Measurements from ENCODE around the gene UPK1A. TPM values are rescaled to one million over a fixed set of nuclear protein-coding genes. Genes with fewer than 3 reads are reported as not detected.

UPK1A gene
- total and polyA plus RNA-seq, 2 donors (not counting 3 experiments of a cell fraction or from before 2014, with no cell fraction given): not detected

GRCh38 chr19:35727053-35727955, 61.0 kb downstream of the UPK1A start:
- Histone ChIP-seq H3K9me3 (replicated peaks; ENCODE audit: control insufficient read depth, insufficient read depth, low read length) (no peaks in the 10 kb centered on the region), H3K36me3 (ENCODE audit: control insufficient read depth in 2 of 2, extremely low read depth in 1 of 2, insufficient read depth in 2 of 2, low read length in 2 of 2) (peaks cover 28 to 89% of the 10 kb centered on the region in 2 experiments), H3K27me3 (ENCODE audit: control insufficient read depth in 2 of 2, insufficient read depth in 2 of 2, low read length in 2 of 2) (no peaks in the 10 kb centered on the region), H3K9me1 (replicated peaks; ENCODE audit: control insufficient read depth, extremely low read depth, insufficient read depth, low read length) (no peaks in the 10 kb centered on the region), H2AFZ (ENCODE audit: low read depth, low read length) (no peak overlapping the region), H3K4me2 (ENCODE audit: insufficient read depth, low read length) (no peak overlapping the region), H3K79me2 (ENCODE audit: control insufficient read depth, insufficient read depth, low read length) (no peaks in the 10 kb centered on the region), H4K20me1 (replicated peaks; ENCODE audit: control insufficient read depth, extremely low read depth, insufficient read depth, low read length) (no peaks in the 10 kb centered on the region), H3K9ac (replicated peaks; ENCODE audit: extremely low read depth, insufficient read depth, low read length) (no peak overlapping the region), H3K4me3 (replicated peaks in 1 of 3; ENCODE audit: insufficient read depth in 1 of 3, low read depth in 1 of 3, low read length in 3 of 3) (no peak overlapping the region), H3K4me1 (ENCODE audit: control insufficient read depth, extremely low read depth, insufficient read depth, low read length) (no peaks in the 10 kb centered on the region), H3K27ac (ENCODE audit: insufficient read depth, low read depth, low read length) (no peak overlapping the region)
- ChIA-PET POLR2A (no interaction called here), CTCF (interaction anchor here (0.6 to 1.6 kb wide), 2 partner anchors 13 to 21 kb away, joined by 3 read pairs; partner anchors contain the start of gene LIN37)
- no peak for FAIRE-seq
- no TSS peak for BruUV-seq (replicated peaks)
- dilution Hi-C loops (cut with MboI; ENCODE audit: extremely low pct_ligation_motif_present, low sequenced_read_pairs): no loop called here
- intact Hi-C loops (cut with micrococcal nuclease): no loop called here
- DNase-seq (ENCODE audit: low read depth, low spot score): no peak
- TF ChIP-seq POLR2AphosphoS5 (IDR thresholded peaks at IDR 0.05; ENCODE audit: insufficient read depth, low read depth, low read length): no peak
- no peak for TF ChIP-seq MYC (IDR thresholded peaks at IDR 0.05; ENCODE audit: low read depth, low read length)
- no peak for TF ChIP-seq GATA2 (IDR thresholded peaks at IDR 0.05; ENCODE audit: insufficient read depth, insufficient read length, low read depth, low read length)
- TF ChIP-seq POLR2A (IDR thresholded peaks at IDR 0.05; ENCODE audit: low read depth, low read length): no peak
- TF ChIP-seq EZH2 (IDR thresholded peaks at IDR 0.05; ENCODE audit: borderline replicate concordance, low read depth, low read length, severe bottlenecking): no peak
- TF ChIP-seq CTCF (IDR thresholded peaks at IDR 0.05; ENCODE audit: extremely low read depth in 1 of 2, insufficient read depth in 1 of 2, low read depth in 1 of 2, low read length in 2 of 2): no peak
- TF ChIP-seq JUN (IDR thresholded peaks at IDR 0.05; ENCODE audit: borderline replicate concordance, insufficient read depth, insufficient read length, low read depth): no peak

Other genes starting within 250 kb of the UPK1A start
- gene FFAR2, start 218.3 kb upstream of the UPK1A start, total RNA-seq: not detected in 2 replicates
- not detected in 2 replicates for gene FFAR2, start 218.3 kb upstream of the UPK1A start, polyA plus RNA-seq
- gene KRTDAP, start 176.1 kb upstream of the UPK1A start, total RNA-seq: not detected in 2 replicates
- gene KRTDAP, start 176.1 kb upstream of the UPK1A start, polyA plus RNA-seq: not detected in 2 replicates
- not detected in 2 replicates for gene DMKN, start 152.9 kb upstream of the UPK1A start, total RNA-seq
- gene DMKN, start 152.9 kb upstream of the UPK1A start, polyA plus RNA-seq: not detected in 2 replicates
- gene SBSN, start 138.2 kb upstream of the UPK1A start, total RNA-seq: not detected in 2 replicates
- gene SBSN, start 138.2 kb upstream of the UPK1A start, polyA plus RNA-seq: not detected in 2 replicates
- gene GAPDHS, start 133.1 kb upstream of the UPK1A start, total RNA-seq: not detected in 2 replicates
- gene GAPDHS, start 133.1 kb upstream of the UPK1A start, polyA plus RNA-seq: not detected in 2 replicates
- 75.8 and 76.1 TPM in 2 replicates for gene TMEM147, start 120.9 kb upstream of the UPK1A start, total RNA-seq
- gene TMEM147, start 120.9 kb upstream of the UPK1A start, polyA plus RNA-seq: 214 and 246 TPM in 2 replicates
- gene ATP4A, start 102.9 kb upstream of the UPK1A start, total RNA-seq: not detected in 2 replicates
- not detected in 2 replicates for gene ATP4A, start 102.9 kb upstream of the UPK1A start, polyA plus RNA-seq
- not detected in 2 replicates for gene PMIS2, start 80.3 kb upstream of the UPK1A start, total RNA-seq
- not detected in 2 replicates for gene PMIS2, start 80.3 kb upstream of the UPK1A start, polyA plus RNA-seq
- 17.5 and 19.0 TPM in 2 replicates for gene HAUS5, start 53.8 kb upstream of the UPK1A start, total RNA-seq
- 8.9 and 9.2 TPM in 2 replicates for gene HAUS5, start 53.8 kb upstream of the UPK1A start, polyA plus RNA-seq
- gene RBM42, start 37.5 kb upstream of the UPK1A start, total RNA-seq: 97.3 and 99.2 TPM in 2 replicates
- 78.3 and 81.4 TPM in 2 replicates for gene RBM42, start 37.5 kb upstream of the UPK1A start, polyA plus RNA-seq
- 0.95 and 1.5 TPM in 2 replicates for gene ETV2, start 24.8 kb upstream of the UPK1A start, total RNA-seq
- 1.0 and 2.1 TPM in 2 replicates for gene ETV2, start 24.8 kb upstream of the UPK1A start, polyA plus RNA-seq
- gene COX6B1, start 18.2 kb upstream of the UPK1A start, total RNA-seq: 300 and 327 TPM in 2 replicates
- gene COX6B1, start 18.2 kb upstream of the UPK1A start, polyA plus RNA-seq: 692 and 759 TPM in 2 replicates
- gene ZBTB32, start 38.0 kb downstream of the UPK1A start, total RNA-seq: not detected in 2 replicates
- not detected in 2 replicates for gene ZBTB32, start 38.0 kb downstream of the UPK1A start, polyA plus RNA-seq
- gene KMT2B, start 51.5 kb downstream of the UPK1A start, total RNA-seq: 37.2 and 40.0 TPM in 2 replicates
- gene KMT2B, start 51.5 kb downstream of the UPK1A start, polyA plus RNA-seq: 28.4 and 30.1 TPM in 2 replicates
- 2.6 and 3.4 TPM in 2 replicates for gene IGFLR1, start 75.9 kb downstream of the UPK1A start, total RNA-seq
- gene IGFLR1, start 75.9 kb downstream of the UPK1A start, polyA plus RNA-seq: 7.6 and 11.8 TPM in 2 replicates
- 5.6 and 10.5 TPM in 2 replicates for gene U2AF1L4, start 78.9 kb downstream of the UPK1A start, total RNA-seq
- 13.5 and 15.0 TPM in 2 replicates for gene U2AF1L4, start 78.9 kb downstream of the UPK1A start, polyA plus RNA-seq
- 65.6 and 70.1 TPM in 2 replicates for gene PSENEN, start 79.1 kb downstream of the UPK1A start, total RNA-seq
- gene PSENEN, start 79.1 kb downstream of the UPK1A start, polyA plus RNA-seq: 60.0 and 86.8 TPM in 2 replicates
- gene LIN37, start 82.1 kb downstream of the UPK1A start, total RNA-seq: 11.3 and 15.5 TPM in 2 replicates
- gene LIN37, start 82.1 kb downstream of the UPK1A start, polyA plus RNA-seq: 21.4 and 21.9 TPM in 2 replicates
- 2.7 and 6.2 TPM in 2 replicates for gene HSPB6, start 90.5 kb downstream of the UPK1A start, total RNA-seq
- gene HSPB6, start 90.5 kb downstream of the UPK1A start, polyA plus RNA-seq: 2.3 and 3.4 TPM in 2 replicates
- 28.3 and 32.1 TPM in 2 replicates for gene PROSER3, start 91.7 kb downstream of the UPK1A start, total RNA-seq
- 18.3 and 19.5 TPM in 2 replicates for gene PROSER3, start 91.7 kb downstream of the UPK1A start, polyA plus RNA-seq
- gene ARHGAP33, start 109.0 kb downstream of the UPK1A start, total RNA-seq: 18.4 and 32.8 TPM in 2 replicates
- 11.0 and 11.7 TPM in 2 replicates for gene ARHGAP33, start 109.0 kb downstream of the UPK1A start, polyA plus RNA-seq
- gene PRODH2, start 146.3 kb downstream of the UPK1A start, total RNA-seq: not detected in 2 replicates
- not detected in 2 replicates for gene PRODH2, start 146.3 kb downstream of the UPK1A start, polyA plus RNA-seq
- not detected in 2 replicates for gene NPHS1, start 186.0 kb downstream of the UPK1A start, total RNA-seq
- gene NPHS1, start 186.0 kb downstream of the UPK1A start, polyA plus RNA-seq: not detected in 2 replicates
- not detected in 2 replicates for gene KIRREL2, start 190.4 kb downstream of the UPK1A start, total RNA-seq
- gene KIRREL2, start 190.4 kb downstream of the UPK1A start, polyA plus RNA-seq: not detected in 2 replicates
- gene APLP1, start 202.1 kb downstream of the UPK1A start, total RNA-seq: 6.2 and 9.0 TPM in 2 replicates
- gene APLP1, start 202.1 kb downstream of the UPK1A start, polyA plus RNA-seq: 13.0 and 15.1 TPM in 2 replicates
- gene NFKBID, start 234.0 kb downstream of the UPK1A start, total RNA-seq: 7.6 and 8.7 TPM in 2 replicates
- 5.5 and 6.7 TPM in 2 replicates for gene NFKBID, start 234.0 kb downstream of the UPK1A start, polyA plus RNA-seq
- gene HCST, start 236.0 kb downstream of the UPK1A start, total RNA-seq: not detected in 2 replicates
- not detected in 2 replicates for gene HCST, start 236.0 kb downstream of the UPK1A start, polyA plus RNA-seq
- not detected in 2 replicates for gene TYROBP, start 241.8 kb downstream of the UPK1A start, total RNA-seq
- not detected in 2 replicates for gene TYROBP, start 241.8 kb downstream of the UPK1A start, polyA plus RNA-seq